ENCODE measurements around the gene DUSP9. TPM values are rescaled to one million over a fixed set of nuclear protein-coding genes. Genes with fewer than 3 reads are reported as not detected.

DUSP9 gene
- total and polyA plus RNA-seq, 3 experiments from 2014 or later: 0.08 to 0.15 (median 0.09) TPM

GRCh38 chrX:153645151-153645550, 1.9 kb upstream of the DUSP9 start:
- Mint-ChIP-seq H3K9me3 (no peaks in the 10 kb centered on the region), H3K36me3 (no peaks in the 10 kb centered on the region), H3K27me3 (peaks cover 18 to 28% of the 10 kb centered on the region in 2 donors), H3K27ac (no peak overlapping the region), H3K4me1 (peaks cover 5 to 10% (median 9%) of the 10 kb centered on the region in 3 donors), H3K4me3 (peak overlapping the region in 1 of 7 donors; percentile 32)
- H3K36me3 ChIP-seq (ENCODE audit: insufficient read depth, low read length): no peaks in the 10 kb centered on the region
- DNase-seq: no peak
- CTCF ChIA-PET: interaction anchor here (0.7 kb wide), 1 partner anchor 22 kb away, joined by 3 read pairs; no protein-coding TSS in a partner anchor
- H3K9me3 ChIP-seq (ENCODE audit: low read length): no peaks in the 10 kb centered on the region
- no peak overlapping the region for H3K27ac ChIP-seq (ENCODE audit: low read depth, low read length)
- no peaks in the 10 kb centered on the region for H3K27me3 ChIP-seq (ENCODE audit: insufficient read depth, low read length, poor library complexity, severe bottlenecking)
- POLR2A ChIA-PET: no interaction called here
- no peak overlapping the region for H3K4me3 ChIP-seq (ENCODE audit: low read length)
- no peaks in the 10 kb centered on the region for H3K4me1 ChIP-seq (ENCODE audit: insufficient read depth, low read length)

GRCh38 chrX:153645921-153646488, 998 bp upstream of the DUSP9 start:
- no peaks in the 10 kb centered on the region for H3K36me3 Mint-ChIP-seq
- no peaks in the 10 kb centered on the region for H3K36me3 ChIP-seq (ENCODE audit: insufficient read depth, low read length)
- H3K9me3 ChIP-seq (ENCODE audit: low read length): no peaks in the 10 kb centered on the region
- H3K4me3 Mint-ChIP-seq: peak overlapping the region in 2 of 7 donors; percentile 42 to 72
- H3K27me3 ChIP-seq (ENCODE audit: insufficient read depth, low read length, poor library complexity, severe bottlenecking): no peaks in the 10 kb centered on the region
- H3K9me3 Mint-ChIP-seq: no peaks in the 10 kb centered on the region
- H3K4me3 ChIP-seq (ENCODE audit: low read length): no peak overlapping the region
- CTCF ChIA-PET: interaction anchor here (0.6 to 1.5 kb wide), 4 partner anchors 20 to 37 kb away, joined by 3 to 4 read pairs (median 3); no protein-coding TSS in a partner anchor
- H3K4me1 Mint-ChIP-seq: peaks cover 3 to 10% (median 9%) of the 10 kb centered on the region in 3 donors
- H3K27ac Mint-ChIP-seq: no peak overlapping the region
- no peaks in the 10 kb centered on the region for H3K4me1 ChIP-seq (ENCODE audit: insufficient read depth, low read length)
- H3K27me3 Mint-ChIP-seq: peaks cover 18 to 25% of the 10 kb centered on the region in 2 donors
- H3K27ac ChIP-seq (ENCODE audit: low read depth, low read length): no peak overlapping the region
- no peak for DNase-seq
- POLR2A ChIA-PET: no interaction called here

- Histone ChIP-seq H3K36me3 (ENCODE audit: insufficient read depth, low read length) (no peaks in the 10 kb centered on the region), H3K27ac (ENCODE audit: low read depth, low read length) (no peak overlapping the region), H3K9me3 (ENCODE audit: low read length) (no peaks in the 10 kb centered on the region), H3K4me3 (ENCODE audit: low read length) (no peak overlapping the region), H3K4me1 (ENCODE audit: insufficient read depth, low read length) (no peaks in the 10 kb centered on the region), H3K27me3 (ENCODE audit: insufficient read depth, low read length, poor library complexity, severe bottlenecking) (no peaks in the 10 kb centered on the region)
- peaks cover 15 to 18% of the 10 kb centered on the region in 2 donors for H3K27me3 Mint-ChIP-seq
- peaks cover 0 to 4% (median 4%) of the 10 kb centered on the region in 3 donors for H3K4me1 Mint-ChIP-seq
- peak overlapping the region in 4 of 7 donors; percentile 8 to 34 (median 24) for H3K4me3 Mint-ChIP-seq
- H3K27ac Mint-ChIP-seq: no peak overlapping the region
- no peaks in the 10 kb centered on the region for H3K36me3 Mint-ChIP-seq
- H3K9me3 Mint-ChIP-seq: no peaks in the 10 kb centered on the region
- POLR2A ChIA-PET: no interaction called here
- CTCF ChIA-PET: interaction anchor here (0.9 to 2.4 kb wide), 4 partner anchors 11 to 108 kb away, joined by 3 to 9 read pairs (median 4); no protein-coding TSS in a partner anchor
- no peak for DNase-seq
Measured at GRCh38 chrX:153647461-153648357, 706 bp downstream of the DUSP9 start.

- Histone ChIP-seq H3K9me3 (ENCODE audit: low read length) (no peaks in the 10 kb centered on the region), H3K4me1 (ENCODE audit: insufficient read depth, low read length) (no peaks in the 10 kb centered on the region), H3K27me3 (ENCODE audit: insufficient read depth, low read length, poor library complexity, severe bottlenecking) (no peaks in the 10 kb centered on the region), H3K36me3 (ENCODE audit: insufficient read depth, low read length) (no peaks in the 10 kb centered on the region), H3K27ac (ENCODE audit: low read depth, low read length) (no peak overlapping the region), H3K4me3 (ENCODE audit: low read length) (no peak overlapping the region)
- DNase-seq: no peak
- Mint-ChIP-seq H3K4me1 (no peaks in the 10 kb centered on the region), H3K27me3 (peaks cover 14 to 15% of the 10 kb centered on the region in 2 donors), H3K36me3 (no peaks in the 10 kb centered on the region), H3K9me3 (no peaks in the 10 kb centered on the region), H3K4me3 (no peak overlapping the region), H3K27ac (no peak overlapping the region)
- ChIA-PET POLR2A (no interaction called here), CTCF (interaction anchor here (0.6 to 2.4 kb wide), 6 partner anchors 10 to 109 kb away, joined by 3 to 9 read pairs (median 3); no protein-coding TSS in a partner anchor)
Measured at GRCh38 chrX:153648358-153649177, 1.6 kb downstream of the DUSP9 start.

GRCh38 chrX:153649178-153649914, 2.3 kb downstream of the DUSP9 start:
- Mint-ChIP-seq H3K27me3 (peaks cover 14% of the 10 kb centered on the region in 2 donors), H3K4me3 (no peak overlapping the region)
- POLR2A ChIA-PET: no interaction called here

GRCh38 chrX:153649915-153650782, 3.1 kb downstream of the DUSP9 start:
- DNase-seq: no peak
- Histone ChIP-seq H3K36me3 (ENCODE audit: insufficient read depth, low read length) (no peaks in the 10 kb centered on the region), H3K27ac (ENCODE audit: low read depth, low read length) (no peak overlapping the region), H3K27me3 (ENCODE audit: insufficient read depth, low read length, poor library complexity, severe bottlenecking) (no peaks in the 10 kb centered on the region), H3K4me1 (ENCODE audit: insufficient read depth, low read length) (no peaks in the 10 kb centered on the region), H3K9me3 (ENCODE audit: low read length) (no peaks in the 10 kb centered on the region), H3K4me3 (ENCODE audit: low read length) (no peak overlapping the region)
- POLR2A ChIA-PET: no interaction called here
- CTCF ChIA-PET: interaction anchor here (0.8 to 1.1 kb wide), 4 partner anchors 12 to 111 kb away, joined by 3 to 6 read pairs (median 4); no protein-coding TSS in a partner anchor
- Mint-ChIP-seq H3K27me3 (peaks cover 8 to 13% of the 10 kb centered on the region in 2 donors), H3K27ac (no peak overlapping the region), H3K9me3 (peaks cover 0 to 2% (median 0%) of the 10 kb centered on the region in 5 donors), H3K36me3 (no peaks in the 10 kb centered on the region), H3K4me3 (peak overlapping the region in 1 of 7 donors; percentile 48), H3K4me1 (no peaks in the 10 kb centered on the region)

More at GRCh38 chrX:153649178-153649914, 2.3 kb downstream of the DUSP9 start:
- DNase-seq: peak in 2 of 5 donors; percentile 31 to 34
- CTCF ChIA-PET: interaction anchor here (0.8 to 2.4 kb wide), 4 partner anchors 12 to 110 kb away, joined by 3 to 9 read pairs (median 4); no protein-coding TSS in a partner anchor
- no peaks in the 10 kb centered on the region for H3K4me1 Mint-ChIP-seq
- no peaks in the 10 kb centered on the region for H3K27me3 ChIP-seq (ENCODE audit: insufficient read depth, low read length, poor library complexity, severe bottlenecking)
- H3K27ac Mint-ChIP-seq: no peak overlapping the region
- H3K9me3 ChIP-seq (ENCODE audit: low read length): no peaks in the 10 kb centered on the region
- no peaks in the 10 kb centered on the region for H3K4me1 ChIP-seq (ENCODE audit: insufficient read depth, low read length)
- no peak overlapping the region for H3K4me3 ChIP-seq (ENCODE audit: low read length)
- peaks cover 0 to 2% (median 0%) of the 10 kb centered on the region in 5 donors for H3K9me3 Mint-ChIP-seq
- no peaks in the 10 kb centered on the region for H3K36me3 Mint-ChIP-seq
- no peaks in the 10 kb centered on the region for H3K36me3 ChIP-seq (ENCODE audit: insufficient read depth, low read length)
- no peak overlapping the region for H3K27ac ChIP-seq (ENCODE audit: low read depth, low read length)
